ENCODE results near the gene INTS11.
"Not testable (repeated sequence)": the region's sequence is repeated elsewhere in the genome, so short reads cannot be mapped to it uniquely, and the experiment has no call there.

INTS11 gene

GRCh38 chr1:1317420-1317819, 7.0 kb downstream of the INTS11 start:
- Histone ChIP-seq H3K9me3 (ENCODE audit: control insufficient read depth, low read length) (no peaks in the 10 kb centered on the region), H3K27ac (ENCODE audit: low read depth, low read length, severe bottlenecking) (no peak overlapping the region), H3K4me1 (ENCODE audit: control insufficient read depth, insufficient read depth, low read length, poor library complexity, severe bottlenecking) (peaks cover 13% of the 10 kb centered on the region), H3K36me3 (ENCODE audit: control insufficient read depth, insufficient read depth, low read length) (peaks cover 84% of the 10 kb centered on the region), H3K4me3 (ENCODE audit: extremely low read depth, insufficient read depth, low read length, poor library complexity, severe bottlenecking) (no peak overlapping the region)
- WGBS, 2 experiments (ENCODE audit: insufficient coverage in 2 of 2) = 95 to 98% methylated on average over 6 of the region's 6 CpGs

GRCh38 chr1:1316199-1316598, 8.3 kb downstream of the INTS11 start:
- not testable (repeated sequence) for H3K9me3 ChIP-seq (ENCODE audit: control insufficient read depth, low read length)
- 84 to 90% methylated on average over 5 to 7 of the region's 8 CpGs for WGBS, 2 experiments (ENCODE audit: insufficient coverage in 2 of 2)
- H3K36me3 ChIP-seq (ENCODE audit: control insufficient read depth, insufficient read depth, low read length) = peaks cover 85% of the 10 kb centered on the region

GRCh38 chr1:1315435-1315954, 9.0 kb downstream of the INTS11 start:
- Histone ChIP-seq H3K36me3 (ENCODE audit: control insufficient read depth, insufficient read depth, low read length) (peaks cover 84% of the 10 kb centered on the region), H3K4me1 (ENCODE audit: control insufficient read depth, insufficient read depth, low read length, poor library complexity, severe bottlenecking) (peaks cover 7% of the 10 kb centered on the region), H3K27ac (ENCODE audit: low read depth, low read length, severe bottlenecking) (no peak overlapping the region), H3K9me3 (ENCODE audit: control insufficient read depth, low read length) (no peaks in the 10 kb centered on the region), H3K4me3 (ENCODE audit: extremely low read depth, insufficient read depth, low read length, poor library complexity, severe bottlenecking) (no peak overlapping the region)
- WGBS, 2 experiments (ENCODE audit: insufficient coverage in 2 of 2) = 28 to 36% methylated on average over 7 of the region's 26 CpGs

More at GRCh38 chr1:1316199-1316598, 8.3 kb downstream of the INTS11 start:
- not testable (repeated sequence) for H3K27ac ChIP-seq (ENCODE audit: low read depth, low read length, severe bottlenecking); H3K4me3 ChIP-seq (ENCODE audit: extremely low read depth, insufficient read depth, low read length, poor library complexity, severe bottlenecking)
- peaks cover 13% of the 10 kb centered on the region for H3K4me1 ChIP-seq (ENCODE audit: control insufficient read depth, insufficient read depth, low read length, poor library complexity, severe bottlenecking)

GRCh38 chr1:1314678-1315335, 9.7 kb downstream of the INTS11 start:
- Histone ChIP-seq H3K4me3 (ENCODE audit: extremely low read depth, insufficient read depth, low read length, poor library complexity, severe bottlenecking) (no peak overlapping the region), H3K27ac (ENCODE audit: low read depth, low read length, severe bottlenecking) (no peak overlapping the region), H3K9me3 (ENCODE audit: control insufficient read depth, low read length) (no peaks in the 10 kb centered on the region), H3K4me1 (ENCODE audit: control insufficient read depth, insufficient read depth, low read length, poor library complexity, severe bottlenecking) (peaks cover 8% of the 10 kb centered on the region), H3K36me3 (ENCODE audit: control insufficient read depth, insufficient read depth, low read length) (peaks cover 77% of the 10 kb centered on the region)
- 92 to 94% methylated on average over 22 to 23 of the region's 23 CpGs for WGBS, 2 experiments (ENCODE audit: insufficient coverage in 2 of 2)

GRCh38 chr1:1314237-1314586, 10.2 kb downstream of the INTS11 start:
- 98% methylated on average over 12 to 15 of the region's 15 CpGs for WGBS, 2 experiments (ENCODE audit: insufficient coverage in 2 of 2)
- Histone ChIP-seq H3K36me3 (ENCODE audit: control insufficient read depth, insufficient read depth, low read length) (peaks cover 71% of the 10 kb centered on the region), H3K27ac (ENCODE audit: low read depth, low read length, severe bottlenecking) (no peak overlapping the region)

GRCh38 chr1:1313500-1314236, 10.8 kb downstream of the INTS11 start:
- Histone ChIP-seq H3K4me3 (ENCODE audit: extremely low read depth, insufficient read depth, low read length, poor library complexity, severe bottlenecking) (no peak overlapping the region), H3K36me3 (ENCODE audit: control insufficient read depth, insufficient read depth, low read length) (peaks cover 66% of the 10 kb centered on the region), H3K9me3 (ENCODE audit: control insufficient read depth, low read length) (no peaks in the 10 kb centered on the region), H3K4me1 (ENCODE audit: control insufficient read depth, insufficient read depth, low read length, poor library complexity, severe bottlenecking) (peaks cover 8% of the 10 kb centered on the region), H3K27ac (ENCODE audit: low read depth, low read length, severe bottlenecking) (no peak overlapping the region)
- WGBS, 2 experiments (ENCODE audit: insufficient coverage in 2 of 2) = 92 to 94% methylated on average over 30 to 37 of the region's 37 CpGs

More at GRCh38 chr1:1314237-1314586, 10.2 kb downstream of the INTS11 start:
- no peak overlapping the region for H3K4me3 ChIP-seq (ENCODE audit: extremely low read depth, insufficient read depth, low read length, poor library complexity, severe bottlenecking)
- no peaks in the 10 kb centered on the region for H3K9me3 ChIP-seq (ENCODE audit: control insufficient read depth, low read length)
- peaks cover 10% of the 10 kb centered on the region for H3K4me1 ChIP-seq (ENCODE audit: control insufficient read depth, insufficient read depth, low read length, poor library complexity, severe bottlenecking)

GRCh38 chr1:1312450-1313314, 11.8 kb downstream of the INTS11 start:
- 95 to 96% methylated on average over 39 to 47 of the region's 49 CpGs for WGBS, 2 experiments (ENCODE audit: insufficient coverage in 2 of 2)
- H3K36me3 ChIP-seq (ENCODE audit: control insufficient read depth, insufficient read depth, low read length) = peaks cover 58% of the 10 kb centered on the region
- no peaks in the 10 kb centered on the region for H3K9me3 ChIP-seq (ENCODE audit: control insufficient read depth, low read length)
- no peak overlapping the region for H3K27ac ChIP-seq (ENCODE audit: low read depth, low read length, severe bottlenecking)
- no peak overlapping the region for H3K4me3 ChIP-seq (ENCODE audit: extremely low read depth, insufficient read depth, low read length, poor library complexity, severe bottlenecking)
- peaks cover 8% of the 10 kb centered on the region for H3K4me1 ChIP-seq (ENCODE audit: control insufficient read depth, insufficient read depth, low read length, poor library complexity, severe bottlenecking)

- Histone ChIP-seq H3K27ac (ENCODE audit: low read depth, low read length, severe bottlenecking) (no peak overlapping the region), H3K36me3 (ENCODE audit: control insufficient read depth, insufficient read depth, low read length) (peaks cover 45% of the 10 kb centered on the region), H3K4me3 (ENCODE audit: extremely low read depth, insufficient read depth, low read length, poor library complexity, severe bottlenecking) (no peak overlapping the region), H3K9me3 (ENCODE audit: control insufficient read depth, low read length) (no peaks in the 10 kb centered on the region), H3K4me1 (ENCODE audit: control insufficient read depth, insufficient read depth, low read length, poor library complexity, severe bottlenecking) (peaks cover 12% of the 10 kb centered on the region)
- 95 to 96% methylated on average over 15 to 21 of the region's 22 CpGs for WGBS, 2 experiments (ENCODE audit: insufficient coverage in 2 of 2)
Measured at GRCh38 chr1:1311107-1312104, 13.1 kb downstream of the INTS11 start.

GRCh38 chr1:1310476-1311053, 13.9 kb downstream of the INTS11 start:
- WGBS, 2 experiments (ENCODE audit: insufficient coverage in 2 of 2) = 95 to 97% methylated on average over 19 to 20 of the region's 21 CpGs
- H3K9me3 ChIP-seq (ENCODE audit: control insufficient read depth, low read length) = no peaks in the 10 kb centered on the region
- H3K4me3 ChIP-seq (ENCODE audit: extremely low read depth, insufficient read depth, low read length, poor library complexity, severe bottlenecking) = no peak overlapping the region
- peaks cover 39% of the 10 kb centered on the region for H3K36me3 ChIP-seq (ENCODE audit: control insufficient read depth, insufficient read depth, low read length)
- no peak overlapping the region for H3K27ac ChIP-seq (ENCODE audit: low read depth, low read length, severe bottlenecking)
- peaks cover 16% of the 10 kb centered on the region for H3K4me1 ChIP-seq (ENCODE audit: control insufficient read depth, insufficient read depth, low read length, poor library complexity, severe bottlenecking)

All from mesodermal cell (in vitro differentiated cells).